ENCODE data around the gene KIF18B.
A peak's percentile ranks its signal among the peaks of the same experiment; 100 is the strongest.

The KIF18B gene

DNA sequence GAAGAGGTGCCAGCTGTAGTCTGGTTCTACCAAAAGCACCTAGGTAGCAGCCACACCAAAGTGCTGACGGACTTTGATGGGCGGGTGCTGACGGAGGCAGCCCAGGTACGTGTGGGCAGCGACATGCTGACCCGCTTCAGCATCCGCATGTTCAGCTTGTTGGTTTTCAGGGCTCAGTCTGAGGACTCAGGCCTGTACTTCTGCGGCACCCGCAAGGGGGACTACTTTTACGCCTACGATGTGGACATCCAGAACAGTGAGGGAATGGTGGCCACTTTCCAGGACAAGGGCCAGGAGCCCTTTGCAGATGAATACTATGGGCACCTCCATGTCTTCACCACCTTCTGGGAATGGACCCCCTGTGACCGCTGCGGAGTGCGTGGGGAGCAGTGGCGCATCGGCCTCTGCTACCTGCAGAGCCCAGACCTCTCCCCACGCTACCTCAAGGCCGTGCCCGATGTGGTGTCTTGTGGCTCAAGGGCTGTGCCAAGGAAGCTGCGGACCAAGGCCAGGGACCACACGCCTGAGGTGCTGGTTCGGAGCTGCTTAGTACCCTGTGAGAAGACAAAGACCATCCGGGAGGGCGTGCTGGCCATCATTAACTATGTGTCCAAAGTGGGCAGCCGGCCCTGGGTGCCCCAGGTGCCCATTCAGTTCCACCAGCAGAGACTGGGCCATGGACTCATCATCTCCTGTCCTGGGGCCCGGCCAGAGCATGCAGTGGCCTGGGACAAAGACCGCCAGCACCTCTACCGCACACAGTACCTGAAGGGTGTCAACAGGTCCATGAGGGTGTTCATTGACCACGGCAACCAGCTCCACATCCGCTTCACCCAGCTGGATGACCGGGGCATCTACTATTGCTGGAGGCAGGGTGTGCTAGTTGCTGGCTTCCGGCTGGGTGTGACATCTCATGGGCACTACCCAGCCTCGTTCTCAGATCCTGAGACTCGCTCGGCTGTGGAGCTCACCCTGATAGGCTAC is 43.3 kb downstream of the KIF18B start:
- DNase-seq = no peak

GRCh38 chr17:44903012-44903685 is 44.4 kb downstream of the KIF18B start:
- no peak for DNase-seq

DNA sequence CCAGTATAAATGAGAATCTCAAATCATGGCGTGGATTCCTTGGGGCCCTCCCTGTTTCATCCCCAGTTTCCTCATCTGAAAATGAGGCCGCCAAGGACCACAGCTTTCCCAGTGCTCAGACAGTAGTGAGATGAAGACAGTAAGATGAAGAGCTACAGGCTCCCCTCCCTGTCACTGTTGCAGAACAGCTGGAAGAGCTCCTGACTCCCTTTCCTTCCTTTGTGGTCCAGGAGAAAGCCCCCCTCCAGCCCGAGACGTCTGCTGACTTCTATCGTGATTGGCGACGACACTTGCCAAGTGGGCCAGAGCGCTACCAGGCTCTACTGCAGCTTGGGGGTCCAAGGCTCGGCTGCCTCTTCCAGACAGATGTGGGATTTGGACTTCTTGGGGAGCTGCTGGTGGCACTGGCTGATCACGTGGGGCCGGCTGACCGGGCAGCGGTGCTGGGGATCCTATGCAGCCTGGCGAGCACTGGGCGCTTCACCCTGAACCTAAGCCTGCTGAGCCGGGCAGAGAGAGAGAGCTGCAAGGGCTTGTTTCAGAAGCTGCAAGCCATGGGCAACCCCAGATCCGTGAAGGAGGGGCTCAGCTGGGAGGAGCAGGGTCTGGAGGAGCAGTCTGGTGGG is 45.3 kb downstream of the KIF18B start:
- no peak for DNase-seq

DNA sequence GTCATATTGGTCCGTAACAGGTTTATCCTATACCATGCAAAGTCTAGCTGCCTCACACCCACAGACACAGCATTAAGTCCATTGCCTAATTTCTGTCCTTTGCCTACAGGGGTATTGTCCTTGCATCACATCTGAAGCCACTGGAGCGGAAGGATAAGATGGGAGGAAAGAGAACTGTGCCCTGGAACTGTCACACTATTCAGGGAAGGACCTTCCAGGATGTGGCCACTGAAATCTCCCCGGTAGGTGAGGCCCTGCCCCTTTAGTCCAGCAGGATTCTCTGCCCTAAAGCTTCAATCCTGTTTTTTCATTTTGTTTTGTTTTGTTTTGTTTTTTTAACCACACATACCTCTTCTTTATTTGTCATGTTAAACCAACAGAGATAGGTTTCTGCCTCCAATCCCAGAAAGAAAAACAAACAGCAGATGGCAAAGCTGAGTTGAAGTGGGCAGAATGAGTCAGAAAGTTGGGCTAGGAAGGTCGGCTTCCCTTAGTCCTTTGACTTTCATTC is 46.1 kb downstream of the KIF18B start:
- DNase-seq = no peak

- no peak for DNase-seq
Observed at GRCh38 chr17:44900894-44901293, 46.7 kb downstream of the KIF18B start.

DNA sequence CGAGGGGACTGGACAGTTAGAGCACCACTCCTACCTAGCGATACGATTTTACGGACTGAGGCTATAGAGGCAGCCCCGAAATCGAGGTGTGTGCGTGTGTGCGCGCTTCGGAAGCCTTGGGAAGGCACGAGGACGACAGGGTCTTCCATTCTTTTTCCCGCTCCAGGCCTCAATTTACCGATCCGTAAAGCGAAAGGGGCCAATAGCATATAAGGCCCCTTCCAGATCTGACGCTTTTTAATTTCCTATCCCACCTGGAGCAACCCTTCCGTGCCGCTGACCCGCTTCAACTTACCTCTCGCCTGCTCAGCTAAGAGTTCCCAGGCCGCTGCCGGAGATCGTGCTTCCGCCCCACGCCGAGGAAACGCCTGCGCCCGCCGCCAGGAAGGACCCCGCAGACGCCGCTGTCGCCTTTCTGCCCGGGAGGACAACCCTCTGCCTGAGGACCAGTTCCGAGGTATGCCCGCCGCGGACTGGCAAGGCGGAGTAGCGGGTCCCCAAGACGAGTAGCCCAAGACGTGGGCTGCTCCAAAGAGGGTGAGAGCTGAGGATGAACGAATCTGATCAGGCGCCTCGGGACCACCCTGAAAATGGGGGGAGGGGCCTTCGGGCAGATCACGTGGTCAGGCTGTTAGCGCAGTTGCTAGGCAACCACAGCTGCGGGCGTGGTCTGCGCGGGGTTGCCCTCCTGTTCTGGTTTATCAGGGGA is 48.3 kb downstream of the KIF18B start, which contains the start of gene EFTUD2:
Gene EFTUD2 (minus strand): TSS at position 372 of the 709 bp plus-strand sequence. CDS start 4,924 bp downstream, outside the sequence.
- peak; percentile 90 for DNase-seq

- DNase-seq = no peak
Observed at GRCh38 chr17:44898768-44899073, 48.9 kb downstream of the KIF18B start.

DNA sequence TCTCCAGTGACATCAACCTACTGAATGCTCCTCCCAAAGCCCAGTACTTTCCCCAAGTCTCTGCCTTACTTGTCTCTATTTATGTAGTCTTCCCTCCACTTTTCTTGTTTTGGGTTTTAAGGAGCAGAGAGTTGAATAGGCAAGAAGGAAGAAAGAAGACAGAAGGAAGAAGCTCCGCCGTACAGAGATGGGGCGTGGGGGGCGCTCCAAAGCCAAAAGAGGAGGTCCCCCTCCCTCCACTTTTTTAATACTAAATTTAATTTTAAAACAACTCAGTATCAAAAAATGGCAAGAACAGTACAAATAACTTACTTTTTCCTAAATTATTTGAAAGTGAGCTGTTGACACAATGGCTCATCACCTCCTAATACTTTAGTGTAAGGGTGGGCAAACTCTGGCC is 52.9 kb downstream of the KIF18B start:
- no peak for DNase-seq

DNA sequence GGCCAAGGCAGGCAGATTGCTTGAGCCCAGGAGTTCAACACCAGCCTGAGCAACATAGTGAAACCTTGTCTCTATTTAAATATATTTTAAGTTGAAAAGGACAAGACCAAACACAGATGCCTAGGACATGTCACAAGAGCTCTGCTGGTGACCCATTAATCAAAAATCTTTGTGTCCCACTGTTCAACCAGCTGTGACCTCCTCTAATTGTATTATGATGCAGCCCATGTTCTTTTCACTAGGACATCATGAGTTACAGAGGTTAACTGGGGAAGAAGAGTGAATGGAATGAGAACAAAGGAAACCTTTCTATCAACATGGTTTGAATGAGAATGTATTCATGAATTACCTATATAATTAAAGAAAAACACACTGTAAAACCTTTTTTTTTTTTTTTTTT is 55.3 kb downstream of the KIF18B start:
- no peak for DNase-seq

GRCh38 chr17:44889003-44889402 is 58.6 kb downstream of the KIF18B start:
- DNase-seq = no peak

DNA sequence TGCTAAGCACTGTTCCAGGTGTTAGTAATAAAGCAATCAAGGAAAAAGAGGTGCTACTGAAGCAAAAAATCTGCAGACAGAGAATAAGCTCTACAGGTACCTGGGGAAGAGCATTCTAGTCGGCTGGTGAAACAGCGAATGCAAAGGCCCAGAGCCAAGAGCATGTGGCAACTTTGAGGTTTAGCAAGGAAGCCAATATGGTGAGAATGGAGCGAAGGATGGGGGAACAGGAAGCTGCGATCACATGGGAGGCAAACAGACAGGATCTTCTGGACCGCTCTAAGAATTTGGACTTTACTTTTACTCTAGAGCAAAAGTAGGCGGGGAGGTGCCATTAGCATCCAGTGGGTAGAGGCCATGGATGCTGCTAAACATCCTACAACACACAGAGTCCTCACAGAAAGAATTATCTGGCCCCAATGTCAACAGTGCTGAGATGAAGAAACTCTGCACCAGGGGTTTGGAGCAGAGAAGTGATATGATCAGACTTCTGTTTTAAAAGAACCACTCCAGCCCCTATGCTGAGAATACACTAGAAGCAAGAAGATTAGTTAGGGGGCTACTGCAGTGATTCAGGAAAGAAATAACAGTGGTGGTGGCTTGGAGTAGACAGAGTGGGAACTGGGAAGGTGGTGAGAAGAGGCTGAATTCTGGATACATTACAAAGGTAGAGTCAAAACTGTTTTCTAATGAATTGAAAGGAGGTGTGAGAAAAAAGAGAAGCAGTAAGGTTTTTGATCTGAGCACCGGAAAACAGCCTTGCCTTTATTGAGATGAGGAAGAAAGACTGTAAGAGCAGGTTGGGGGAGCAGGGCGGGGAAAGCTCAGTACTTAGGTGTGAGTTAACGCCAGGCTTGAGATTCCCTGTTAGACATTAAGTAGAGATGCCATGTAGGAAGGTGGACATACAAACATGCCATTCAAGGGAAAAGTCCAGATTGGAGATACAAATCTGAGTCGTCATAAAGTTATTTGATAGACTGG is 59.3 kb downstream of the KIF18B start:
- DNase-seq = no peak

DNA sequence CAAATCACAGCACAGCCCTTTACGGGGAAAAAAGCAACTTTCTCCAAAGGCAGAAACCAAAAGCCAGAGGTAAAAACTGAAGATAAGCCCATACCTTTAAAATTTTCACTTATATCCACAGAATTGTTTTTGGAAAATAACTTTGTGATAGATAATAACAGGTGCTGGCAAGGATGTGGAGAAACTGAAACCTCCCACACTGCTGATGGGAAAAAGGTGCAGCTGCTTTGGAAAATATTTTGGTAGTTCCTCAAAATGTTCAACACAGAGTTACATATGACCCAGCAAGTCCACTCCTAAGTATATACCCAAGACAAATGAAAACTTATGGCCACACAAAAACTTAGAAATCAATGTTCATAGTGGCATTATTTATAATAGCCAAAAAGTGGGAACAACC is 60.6 kb downstream of the KIF18B start:
- no peak for DNase-seq

DNA sequence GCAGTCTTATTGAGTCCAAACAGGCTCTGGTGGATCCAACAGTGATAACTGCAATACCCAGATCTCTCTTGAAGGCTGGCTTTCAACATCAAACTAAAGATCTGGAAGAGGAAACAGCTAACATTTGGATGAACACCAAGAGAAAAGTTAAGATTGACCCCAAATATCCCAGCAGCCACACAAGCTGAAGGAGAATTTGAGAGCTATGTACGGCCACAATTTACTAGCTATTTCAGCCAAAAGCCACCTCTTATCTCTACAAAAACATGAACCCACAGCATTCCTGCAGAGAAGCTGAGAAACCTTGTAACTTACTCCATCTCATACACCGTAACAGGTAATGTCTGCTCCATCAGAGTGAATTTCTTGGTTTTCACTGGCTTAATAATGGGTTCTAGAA is 62.6 kb downstream of the KIF18B start:
- no peak for DNase-seq

DNA sequence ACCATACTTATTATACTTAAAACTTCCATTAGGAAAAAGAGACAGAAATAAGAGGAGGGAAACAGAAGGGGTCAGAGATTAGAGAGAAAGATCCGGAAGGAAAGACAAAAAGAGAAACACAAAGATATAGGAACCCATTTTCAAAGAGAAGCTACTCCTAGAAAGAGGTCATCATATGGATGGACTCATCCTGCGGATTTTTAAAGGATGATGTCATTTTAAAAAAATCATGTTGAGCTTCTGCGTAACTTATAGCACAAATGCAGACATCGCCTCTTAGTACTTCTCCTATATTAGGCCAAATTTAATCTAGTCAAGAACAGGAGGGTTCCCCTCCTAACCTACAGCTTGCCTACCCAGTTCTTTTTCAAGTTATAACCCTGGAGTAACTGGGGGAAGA is 66.4 kb downstream of the KIF18B start:
- DNase-seq = no peak

DNA sequence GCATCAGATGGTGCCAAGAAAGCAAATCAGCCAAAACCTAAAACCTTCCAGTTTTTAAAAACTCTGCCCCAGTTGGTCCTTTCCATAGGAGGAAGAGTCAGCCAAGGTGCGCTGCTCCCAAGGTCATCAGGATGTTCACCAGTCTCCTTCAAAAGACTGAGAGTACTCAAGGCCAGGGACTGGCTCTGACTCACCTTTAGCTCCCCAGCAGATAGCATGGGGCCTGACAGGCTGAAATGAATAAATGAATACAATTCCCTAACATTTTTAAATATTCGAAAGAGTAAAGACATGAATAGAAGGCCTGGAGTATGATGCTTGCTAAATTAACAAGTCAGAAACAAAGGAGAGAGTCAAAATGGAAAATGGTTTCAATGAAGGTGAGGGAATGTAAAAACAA is 67.5 kb downstream of the KIF18B start:
- DNase-seq = no peak

DNA sequence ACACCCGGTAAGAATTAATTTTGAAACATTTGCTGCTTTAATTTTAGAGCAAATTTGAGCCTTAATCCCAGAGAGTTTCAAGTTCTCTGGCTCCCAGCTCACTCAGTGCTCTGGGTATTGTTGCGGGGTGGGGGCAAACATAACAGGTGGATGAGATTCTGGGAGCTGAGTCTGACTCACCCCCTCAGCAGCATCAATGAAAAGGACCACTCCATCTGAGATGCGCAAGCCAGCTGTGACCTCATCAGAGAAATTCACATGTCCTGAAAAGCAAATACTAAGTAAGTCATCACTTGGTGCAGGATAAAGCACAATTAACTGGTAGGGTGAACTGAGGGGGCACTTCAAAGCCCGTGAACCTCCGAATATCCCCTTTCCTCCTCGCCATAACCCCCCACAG is 68.2 kb downstream of the KIF18B start:
- no peak for DNase-seq

DNA sequence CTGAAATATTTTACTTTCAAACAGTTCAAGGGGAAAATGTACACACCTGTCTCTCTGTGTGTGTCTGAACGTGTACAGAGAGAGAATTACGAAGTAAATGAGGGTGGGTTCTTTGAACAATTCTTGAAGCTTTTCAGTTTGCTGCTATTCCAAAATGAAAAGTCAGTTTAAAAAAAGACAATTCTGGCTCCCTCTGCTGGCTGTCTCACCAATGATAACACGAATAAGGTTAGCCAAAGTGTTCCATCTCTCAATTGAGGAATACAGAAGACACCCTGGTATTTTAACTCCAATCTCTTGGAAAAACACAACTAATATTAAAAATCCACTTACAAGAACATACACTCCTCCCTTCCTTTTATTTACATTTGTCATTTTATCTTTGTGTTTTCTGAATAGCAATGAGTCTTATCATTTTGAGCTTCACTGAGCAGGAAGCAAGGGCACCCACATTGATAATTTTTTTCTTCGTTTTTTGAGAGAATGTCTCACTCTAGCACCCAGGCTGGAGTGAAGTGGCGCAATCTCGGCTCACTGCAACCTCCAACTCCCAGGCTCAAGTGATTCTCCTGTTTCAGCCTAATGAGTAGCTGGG is 68.8 kb downstream of the KIF18B start:
- DNase-seq = no peak

DNA sequence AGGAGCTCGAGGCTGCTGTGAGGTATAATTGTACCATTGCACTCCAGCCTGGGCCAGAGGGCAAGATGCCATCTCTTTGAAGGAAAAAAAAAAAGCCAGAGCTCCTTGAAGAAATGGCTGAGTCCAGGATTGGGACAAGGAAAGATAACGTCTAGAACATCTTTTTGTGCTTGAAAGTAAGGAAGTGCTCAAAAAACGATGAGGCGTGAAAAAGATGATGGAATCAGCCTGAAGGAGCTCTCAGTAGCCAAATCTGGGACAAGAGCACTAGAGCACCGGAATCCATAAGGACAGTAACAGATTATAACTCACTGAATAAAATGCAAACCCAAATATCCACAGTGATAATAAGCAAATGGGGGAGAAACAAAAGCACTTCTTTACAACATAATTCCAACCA is 70.5 kb downstream of the KIF18B start:
- DNase-seq = no peak

GRCh38 chr17:44875761-44876160 is 71.8 kb downstream of the KIF18B start:
- no peak for DNase-seq

Measured in T-helper 9 cell (primary cell).